ENCODE measurements around the gene ANKFY1.
"Not testable (repeated sequence)": the region's sequence is repeated elsewhere in the genome, so short reads cannot be mapped to it uniquely, and the experiment has no call there.

Gene ANKFY1

GRCh38 chr17:4204710-4205173 lies 59.0 kb downstream of the ANKFY1 start:
- Histone ChIP-seq H3K36me3 (ENCODE audit: insufficient read depth, insufficient read length, low read length) (peaks cover 49% of the 10 kb centered on the region), H3K9ac (ENCODE audit: insufficient read length, low read depth) (no peak overlapping the region), H3K4me1 (ENCODE audit: insufficient read depth, insufficient read length) (peaks cover 2% of the 10 kb centered on the region), H3K27me3 (ENCODE audit: insufficient read depth, insufficient read length) (no peaks in the 10 kb centered on the region), H3K9me3 (ENCODE audit: insufficient read depth, low read length) (no peaks in the 10 kb centered on the region), H3K4me3 (ENCODE audit: insufficient read length, low read depth) (no peak overlapping the region)
- DNase-seq (ENCODE audit: low read depth, low spot score), result no peak
- no peak for TF ChIP-seq ZNF274 (IDR thresholded peaks at IDR 0.05; ENCODE audit: low read depth, low read length)

- Histone ChIP-seq H3K9ac (ENCODE audit: insufficient read length, low read depth) (no peak overlapping the region), H3K9me3 (ENCODE audit: insufficient read depth, low read length) (no peaks in the 10 kb centered on the region), H3K36me3 (ENCODE audit: insufficient read depth, insufficient read length, low read length) (peaks cover 44% of the 10 kb centered on the region), H3K4me3 (ENCODE audit: insufficient read length, low read depth) (no peak overlapping the region), H3K27me3 (ENCODE audit: insufficient read depth, insufficient read length) (no peaks in the 10 kb centered on the region), H3K4me1 (ENCODE audit: insufficient read depth, insufficient read length) (peaks cover 2% of the 10 kb centered on the region)
- TF ChIP-seq ZNF274 (IDR thresholded peaks at IDR 0.05; ENCODE audit: low read depth, low read length), result no peak
- no peak for TF ChIP-seq YY1 (IDR thresholded peaks at IDR 0.05; ENCODE audit: insufficient read depth, insufficient read length)
- no peak for TF ChIP-seq SUZ12 (IDR thresholded peaks at IDR 0.05; ENCODE audit: extremely low read depth, insufficient read depth, insufficient read length)
- no peak for DNase-seq (ENCODE audit: low read depth, low spot score)
Measured at GRCh38 chr17:4204190-4204589, 59.6 kb downstream of the ANKFY1 start.

DNA sequence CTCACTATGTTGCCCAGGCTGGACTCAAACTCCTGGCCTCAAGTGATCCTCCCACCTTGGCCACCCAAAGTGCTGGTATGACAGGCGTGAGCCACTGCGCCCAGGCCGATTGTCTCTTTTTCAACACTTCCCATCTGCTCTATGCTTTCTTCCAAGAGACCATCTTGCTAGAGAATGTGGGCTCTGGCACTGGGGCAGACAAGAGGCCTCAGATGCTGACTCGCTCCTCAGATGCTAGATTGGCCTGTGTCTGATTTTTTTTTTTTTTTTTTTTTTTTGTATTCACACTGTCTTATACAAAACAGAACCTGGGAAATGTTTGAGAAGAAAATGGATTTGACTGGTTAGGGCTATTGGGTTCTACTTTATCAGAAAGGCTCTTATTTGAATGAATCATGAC lies 62.6 kb downstream of the ANKFY1 start:
- Histone ChIP-seq H3K9ac (ENCODE audit: insufficient read length, low read depth) (no peak overlapping the region), H3K27me3 (ENCODE audit: insufficient read depth, insufficient read length) (no peaks in the 10 kb centered on the region), H3K4me3 (ENCODE audit: insufficient read length, low read depth) (no peak overlapping the region), H3K9me3 (ENCODE audit: insufficient read depth, low read length) (no peaks in the 10 kb centered on the region), H3K36me3 (ENCODE audit: insufficient read depth, insufficient read length, low read length) (peaks cover 47% of the 10 kb centered on the region), H3K4me1 (ENCODE audit: insufficient read depth, insufficient read length) (no peaks in the 10 kb centered on the region)
- TF ChIP-seq YY1 (IDR thresholded peaks at IDR 0.05; ENCODE audit: insufficient read depth, insufficient read length) (no peak), SUZ12 (IDR thresholded peaks at IDR 0.05; ENCODE audit: extremely low read depth, insufficient read depth, insufficient read length) (no peak), ZNF274 (IDR thresholded peaks at IDR 0.05; ENCODE audit: low read depth, low read length) (no peak)
- DNase-seq (ENCODE audit: low read depth, low spot score), result no peak

DNA sequence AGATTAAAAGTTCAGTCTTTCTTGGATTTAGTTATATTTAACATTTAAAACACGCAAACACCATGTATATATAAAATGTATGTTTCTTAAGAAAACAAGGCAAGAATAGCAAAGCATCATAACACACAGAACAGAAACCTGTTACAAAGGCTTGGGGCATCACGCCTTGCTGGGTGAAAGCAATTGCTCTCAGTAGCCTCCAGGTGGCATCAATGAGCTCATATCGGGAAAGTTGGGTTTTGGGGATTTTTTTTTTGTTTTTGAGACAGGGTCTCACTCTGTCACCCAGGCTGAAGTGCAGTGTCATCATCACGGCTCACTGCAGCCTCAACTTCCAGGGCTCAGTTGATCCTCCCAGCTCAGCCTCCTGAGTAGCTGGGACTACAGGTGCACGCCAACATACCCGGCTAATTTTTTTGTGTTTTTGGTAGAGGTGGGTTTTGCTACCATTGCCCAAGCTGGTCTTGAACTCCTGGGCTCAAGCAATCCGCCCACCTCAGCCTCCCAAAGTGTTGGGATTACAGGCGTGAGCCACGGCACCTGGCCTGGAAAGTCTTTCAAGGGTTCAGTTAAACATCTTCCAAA lies 63.9 kb downstream of the ANKFY1 start:
- peaks cover 45% of the 10 kb centered on the region for H3K36me3 ChIP-seq (ENCODE audit: insufficient read depth, insufficient read length, low read length)
- no peaks in the 10 kb centered on the region for H3K4me1 ChIP-seq (ENCODE audit: insufficient read depth, insufficient read length)
- no peaks in the 10 kb centered on the region for H3K27me3 ChIP-seq (ENCODE audit: insufficient read depth, insufficient read length)
- H3K4me3 ChIP-seq (ENCODE audit: insufficient read length, low read depth), result no peak overlapping the region
- no peaks in the 10 kb centered on the region for H3K9me3 ChIP-seq (ENCODE audit: insufficient read depth, low read length)
- DNase-seq (ENCODE audit: low read depth, low spot score), result peak; percentile 32
- no peak overlapping the region for H3K9ac ChIP-seq (ENCODE audit: insufficient read length, low read depth)
- no peak for TF ChIP-seq YY1 (IDR thresholded peaks at IDR 0.05; ENCODE audit: insufficient read depth, insufficient read length)
- TF ChIP-seq SUZ12 (IDR thresholded peaks at IDR 0.05; ENCODE audit: extremely low read depth, insufficient read depth, insufficient read length), result no peak
- TF ChIP-seq ZNF274 (IDR thresholded peaks at IDR 0.05; ENCODE audit: low read depth, low read length), result no peak

GRCh38 chr17:4198995-4199394 lies 64.8 kb downstream of the ANKFY1 start:
- no peak overlapping the region for H3K9ac ChIP-seq (ENCODE audit: insufficient read length, low read depth)
- peaks cover 43% of the 10 kb centered on the region for H3K36me3 ChIP-seq (ENCODE audit: insufficient read depth, insufficient read length, low read length)
- DNase-seq (ENCODE audit: low read depth, low spot score), result no peak
- H3K4me3 ChIP-seq (ENCODE audit: insufficient read length, low read depth), result no peak overlapping the region
- H3K27me3 ChIP-seq (ENCODE audit: insufficient read depth, insufficient read length), result no peaks in the 10 kb centered on the region
- H3K4me1 ChIP-seq (ENCODE audit: insufficient read depth, insufficient read length), result no peaks in the 10 kb centered on the region
- H3K9me3 ChIP-seq (ENCODE audit: insufficient read depth, low read length), result no peaks in the 10 kb centered on the region
- no peak for TF ChIP-seq SUZ12 (IDR thresholded peaks at IDR 0.05; ENCODE audit: extremely low read depth, insufficient read depth, insufficient read length)
- no peak for TF ChIP-seq YY1 (IDR thresholded peaks at IDR 0.05; ENCODE audit: insufficient read depth, insufficient read length)

- TF ChIP-seq YY1 (IDR thresholded peaks at IDR 0.05; ENCODE audit: insufficient read depth, insufficient read length) (no peak), ZNF274 (IDR thresholded peaks at IDR 0.05; ENCODE audit: low read depth, low read length) (no peak), SUZ12 (IDR thresholded peaks at IDR 0.05; ENCODE audit: extremely low read depth, insufficient read depth, insufficient read length) (no peak)
- H3K27me3 ChIP-seq (ENCODE audit: insufficient read depth, insufficient read length), result no peaks in the 10 kb centered on the region
- no peaks in the 10 kb centered on the region for H3K4me1 ChIP-seq (ENCODE audit: insufficient read depth, insufficient read length)
- no peak overlapping the region for H3K9ac ChIP-seq (ENCODE audit: insufficient read length, low read depth)
- peaks cover 53% of the 10 kb centered on the region for H3K36me3 ChIP-seq (ENCODE audit: insufficient read depth, insufficient read length, low read length)
- no peak overlapping the region for H3K4me3 ChIP-seq (ENCODE audit: insufficient read length, low read depth)
- H3K9me3 ChIP-seq (ENCODE audit: insufficient read depth, low read length), result no peaks in the 10 kb centered on the region
- no peak for DNase-seq (ENCODE audit: low read depth, low spot score)
Measured at GRCh38 chr17:4195306-4195705, 68.5 kb downstream of the ANKFY1 start.

GRCh38 chr17:4194796-4195195 lies 69.0 kb downstream of the ANKFY1 start:
- no peak overlapping the region for H3K4me3 ChIP-seq (ENCODE audit: insufficient read length, low read depth)
- peaks cover 53% of the 10 kb centered on the region for H3K36me3 ChIP-seq (ENCODE audit: insufficient read depth, insufficient read length, low read length)
- DNase-seq (ENCODE audit: low read depth, low spot score), result no peak
- no peaks in the 10 kb centered on the region for H3K9me3 ChIP-seq (ENCODE audit: insufficient read depth, low read length)
- no peak overlapping the region for H3K9ac ChIP-seq (ENCODE audit: insufficient read length, low read depth)
- H3K4me1 ChIP-seq (ENCODE audit: insufficient read depth, insufficient read length), result no peaks in the 10 kb centered on the region
- no peak for TF ChIP-seq ZNF274 (IDR thresholded peaks at IDR 0.05; ENCODE audit: low read depth, low read length)
- TF ChIP-seq SUZ12 (IDR thresholded peaks at IDR 0.05; ENCODE audit: extremely low read depth, insufficient read depth, insufficient read length), result no peak
- TF ChIP-seq YY1 (IDR thresholded peaks at IDR 0.05; ENCODE audit: insufficient read depth, insufficient read length), result no peak
- H3K27me3 ChIP-seq (ENCODE audit: insufficient read depth, insufficient read length), result no peaks in the 10 kb centered on the region

GRCh38 chr17:4190791-4191190 lies 73.0 kb downstream of the ANKFY1 start:
- not testable (repeated sequence) for H3K9me3 ChIP-seq (ENCODE audit: insufficient read depth, low read length); DNase-seq (ENCODE audit: low read depth, low spot score); H3K27me3 ChIP-seq (ENCODE audit: insufficient read depth, insufficient read length); H3K9ac ChIP-seq (ENCODE audit: insufficient read length, low read depth); H3K4me1 ChIP-seq (ENCODE audit: insufficient read depth, insufficient read length); H3K4me3 ChIP-seq (ENCODE audit: insufficient read length, low read depth)
- H3K36me3 ChIP-seq (ENCODE audit: insufficient read depth, insufficient read length, low read length), result peaks cover 72% of the 10 kb centered on the region
